GM10266 (cell line): ENCODE results near the gene STX19.

ENCODE experiments used
- DNase-seq: peaks from one replicate; pipeline ENCODE4 v3.0.0; 2012; ENCODE audit errors: extremely low spot score
- CTCF ChIP-seq: IDR thresholded peaks from 2 replicates; pipeline ENCODE4 v1.5.1; 2012; ENCODE audit warnings: mild to moderate bottlenecking, low read depth; ENCODE audit not compliant: control insufficient read depth, insufficient read depth; ENCODE audit errors: missing control alignments

Gene STX19

GRCh38 chr3:94065819-94066480 is 37.6 kb upstream of the STX19 start:
- DNase-seq: no peak
- TF ChIP-seq CTCF: no peak

DNA sequence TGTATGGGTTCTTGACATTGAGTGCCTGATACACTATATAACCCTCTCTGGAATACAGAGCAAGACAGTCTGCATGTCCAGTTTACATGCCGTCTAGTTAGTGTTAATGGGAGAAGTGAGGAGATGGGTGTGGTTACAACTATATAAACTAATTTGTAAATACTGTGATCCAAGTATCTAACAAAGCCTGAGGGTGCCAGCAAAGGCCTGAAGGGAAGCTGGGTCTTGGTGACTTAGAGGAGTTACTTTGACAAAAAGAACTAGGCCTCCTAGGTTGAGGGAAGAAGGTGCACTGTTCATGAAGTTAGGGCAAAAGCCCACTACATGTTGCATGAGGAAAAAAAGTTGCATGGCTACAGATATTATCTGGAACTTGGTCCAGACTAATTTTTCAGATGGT is 36.7 kb upstream of the STX19 start:
- DNase-seq: no peak
- no peak for TF ChIP-seq CTCF

GRCh38 chr3:94064243-94064860 is 36.0 kb upstream of the STX19 start:
- no peak for TF ChIP-seq CTCF
- DNase-seq: no peak

GRCh38 chr3:94063496-94064119 is 35.2 kb upstream of the STX19 start:
- TF ChIP-seq CTCF: no peak
- no peak for DNase-seq

GRCh38 chr3:94062513-94063404 is 34.4 kb upstream of the STX19 start, which contains the start of the genes DHFR2 and NSUN3:
TSS of gene DHFR2 (minus strand) at chr3:94062916. CDS start at chr3:94061511, 1,405 bp downstream.
TSS of gene NSUN3 (plus strand) at chr3:94063061. CDS start at chr3:94063127, 66 bp downstream.
- DNase-seq: peak; percentile 80
- TF ChIP-seq CTCF: no peak

DNA sequence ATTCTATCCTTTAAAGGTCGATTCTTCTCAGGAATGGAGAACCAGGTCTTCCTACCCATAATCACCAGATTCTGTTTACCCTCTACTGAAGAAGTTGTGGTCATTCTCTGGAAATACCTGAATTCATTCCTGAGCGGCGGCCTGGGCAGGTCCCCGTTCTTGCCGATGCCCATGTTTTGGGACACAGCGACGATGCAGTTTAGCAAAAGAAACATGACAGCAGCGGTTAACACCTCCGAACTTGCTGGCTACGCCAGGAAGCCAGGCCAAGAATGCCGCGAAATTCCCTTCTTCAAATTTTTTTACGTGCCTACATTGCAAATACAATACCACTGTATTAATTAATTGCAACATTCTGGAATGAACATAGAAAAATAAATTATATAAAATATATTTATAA is 32.9 kb upstream of the STX19 start:
- DNase-seq: no peak
- TF ChIP-seq CTCF: no peak
